Measurements from ENCODE around the gene LUC7L3. TPM values are rescaled to one million over a fixed set of nuclear protein-coding genes. Genes with fewer than 3 reads are reported as not detected.
A peak's percentile ranks its signal among the peaks of the same experiment; 100 is the strongest.

LUC7L3 gene, protein sequence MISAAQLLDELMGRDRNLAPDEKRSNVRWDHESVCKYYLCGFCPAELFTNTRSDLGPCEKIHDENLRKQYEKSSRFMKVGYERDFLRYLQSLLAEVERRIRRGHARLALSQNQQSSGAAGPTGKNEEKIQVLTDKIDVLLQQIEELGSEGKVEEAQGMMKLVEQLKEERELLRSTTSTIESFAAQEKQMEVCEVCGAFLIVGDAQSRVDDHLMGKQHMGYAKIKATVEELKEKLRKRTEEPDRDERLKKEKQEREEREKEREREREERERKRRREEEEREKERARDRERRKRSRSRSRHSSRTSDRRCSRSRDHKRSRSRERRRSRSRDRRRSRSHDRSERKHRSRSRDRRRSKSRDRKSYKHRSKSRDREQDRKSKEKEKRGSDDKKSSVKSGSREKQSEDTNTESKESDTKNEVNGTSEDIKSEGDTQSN
- 136 TPM for total RNA-seq (2021; ENCODE audit: unreplicated experiment)
- polyA plus RNA-seq (2012; ENCODE audit: insufficient read length), result 97.6 TPM
- Bru-seq, nascent RNA, result percentile 99 among the genes with signal in this experiment
- percentile 99 among the genes with signal in this experiment for BruChase-seq, experiment 1, labeled RNA remaining after a 2-hour chase
- BruChase-seq, experiment 2, labeled RNA remaining after a 6-hour chase, result percentile 97 among the genes with signal in this experiment
- long read RNA-seq, full-length matches to known transcripts, result 19 of 115 reads
- long read RNA-seq, partial matches to known transcripts, result 86 of 115 reads
- long read RNA-seq, other reads (novel, unspliced or antisense), result 10 of 115 reads

DNA sequence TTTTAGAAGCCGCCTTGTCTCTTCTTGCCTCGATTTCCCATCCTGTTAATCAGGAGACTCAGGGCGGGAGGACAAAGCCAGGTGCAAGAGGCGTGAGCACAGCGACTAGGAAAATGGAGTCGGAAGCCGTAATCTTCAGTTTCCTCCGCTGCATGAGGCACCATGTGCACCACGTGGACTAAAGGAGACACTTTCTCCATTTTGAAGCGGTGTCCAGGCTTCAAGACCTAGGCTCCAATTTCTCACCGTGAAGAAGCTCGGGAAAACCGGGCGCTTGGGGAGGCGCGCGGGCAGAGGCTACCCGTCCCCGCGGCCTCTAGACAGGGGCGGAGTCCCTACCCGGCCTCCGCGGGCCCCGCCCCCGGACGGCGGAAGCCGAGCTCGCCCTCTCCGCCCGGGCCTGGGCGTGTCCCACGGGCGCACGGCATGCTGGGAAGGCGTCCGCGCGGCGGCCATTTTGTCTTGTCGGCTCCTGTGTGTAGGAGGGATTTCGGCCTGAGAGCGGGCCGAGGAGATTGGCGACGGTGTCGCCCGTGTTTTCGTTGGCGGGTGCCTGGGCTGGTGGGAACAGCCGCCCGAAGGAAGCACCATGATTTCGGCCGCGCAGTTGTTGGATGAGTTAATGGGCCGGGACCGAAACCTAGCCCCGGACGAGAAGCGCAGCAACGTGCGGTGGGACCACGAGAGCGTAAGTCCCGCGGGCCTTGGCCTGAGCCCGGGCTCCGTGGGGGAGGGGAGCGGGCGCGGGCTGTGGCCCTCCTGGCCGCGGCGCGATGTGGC lies at the start of gene LUC7L3:
TSS of gene LUC7L3 (plus strand) at position 460 of the 780 bp plus-strand sequence. CDS start at position 590, 130 bp downstream.
- BruUV-seq (replicated peaks), result no TSS peak
- no peak for DNase-seq (ENCODE audit: low read depth, low spot score)
- ATAC-seq, result peak; percentile 98
- TF ChIP-seq, protein P1, sequence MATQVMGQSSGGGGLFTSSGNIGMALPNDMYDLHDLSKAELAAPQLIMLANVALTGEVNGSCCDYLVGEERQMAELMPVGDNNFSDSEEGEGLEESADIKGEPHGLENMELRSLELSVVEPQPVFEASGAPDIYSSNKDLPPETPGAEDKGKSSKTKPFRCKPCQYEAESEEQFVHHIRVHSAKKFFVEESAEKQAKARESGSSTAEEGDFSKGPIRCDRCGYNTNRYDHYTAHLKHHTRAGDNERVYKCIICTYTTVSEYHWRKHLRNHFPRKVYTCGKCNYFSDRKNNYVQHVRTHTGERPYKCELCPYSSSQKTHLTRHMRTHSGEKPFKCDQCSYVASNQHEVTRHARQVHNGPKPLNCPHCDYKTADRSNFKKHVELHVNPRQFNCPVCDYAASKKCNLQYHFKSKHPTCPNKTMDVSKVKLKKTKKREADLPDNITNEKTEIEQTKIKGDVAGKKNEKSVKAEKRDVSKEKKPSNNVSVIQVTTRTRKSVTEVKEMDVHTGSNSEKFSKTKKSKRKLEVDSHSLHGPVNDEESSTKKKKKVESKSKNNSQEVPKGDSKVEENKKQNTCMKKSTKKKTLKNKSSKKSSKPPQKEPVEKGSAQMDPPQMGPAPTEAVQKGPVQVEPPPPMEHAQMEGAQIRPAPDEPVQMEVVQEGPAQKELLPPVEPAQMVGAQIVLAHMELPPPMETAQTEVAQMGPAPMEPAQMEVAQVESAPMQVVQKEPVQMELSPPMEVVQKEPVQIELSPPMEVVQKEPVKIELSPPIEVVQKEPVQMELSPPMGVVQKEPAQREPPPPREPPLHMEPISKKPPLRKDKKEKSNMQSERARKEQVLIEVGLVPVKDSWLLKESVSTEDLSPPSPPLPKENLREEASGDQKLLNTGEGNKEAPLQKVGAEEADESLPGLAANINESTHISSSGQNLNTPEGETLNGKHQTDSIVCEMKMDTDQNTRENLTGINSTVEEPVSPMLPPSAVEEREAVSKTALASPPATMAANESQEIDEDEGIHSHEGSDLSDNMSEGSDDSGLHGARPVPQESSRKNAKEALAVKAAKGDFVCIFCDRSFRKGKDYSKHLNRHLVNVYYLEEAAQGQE (IDR thresholded peaks at IDR 0.05; ENCODE audit: insufficient read depth in 1 of 2, low read depth in 2 of 2, low read length in 1 of 2), result 0 out of 4 replicates have a peak, but pooled peaks of 1 of the 2 experiments have one; percentile 18
- TF ChIP-seq, protein P2, sequence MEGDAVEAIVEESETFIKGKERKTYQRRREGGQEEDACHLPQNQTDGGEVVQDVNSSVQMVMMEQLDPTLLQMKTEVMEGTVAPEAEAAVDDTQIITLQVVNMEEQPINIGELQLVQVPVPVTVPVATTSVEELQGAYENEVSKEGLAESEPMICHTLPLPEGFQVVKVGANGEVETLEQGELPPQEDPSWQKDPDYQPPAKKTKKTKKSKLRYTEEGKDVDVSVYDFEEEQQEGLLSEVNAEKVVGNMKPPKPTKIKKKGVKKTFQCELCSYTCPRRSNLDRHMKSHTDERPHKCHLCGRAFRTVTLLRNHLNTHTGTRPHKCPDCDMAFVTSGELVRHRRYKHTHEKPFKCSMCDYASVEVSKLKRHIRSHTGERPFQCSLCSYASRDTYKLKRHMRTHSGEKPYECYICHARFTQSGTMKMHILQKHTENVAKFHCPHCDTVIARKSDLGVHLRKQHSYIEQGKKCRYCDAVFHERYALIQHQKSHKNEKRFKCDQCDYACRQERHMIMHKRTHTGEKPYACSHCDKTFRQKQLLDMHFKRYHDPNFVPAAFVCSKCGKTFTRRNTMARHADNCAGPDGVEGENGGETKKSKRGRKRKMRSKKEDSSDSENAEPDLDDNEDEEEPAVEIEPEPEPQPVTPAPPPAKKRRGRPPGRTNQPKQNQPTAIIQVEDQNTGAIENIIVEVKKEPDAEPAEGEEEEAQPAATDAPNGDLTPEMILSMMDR (IDR thresholded peaks at IDR 0.05), result no peak
- peak; percentile 98 for TF ChIP-seq POLR2AphosphoS5 (IDR thresholded peaks at IDR 0.05; ENCODE audit: low read depth, low read length)
- TF ChIP-seq TCF7L2 (IDR thresholded peaks at IDR 0.05; ENCODE audit: low read depth, low read length), result peak; percentile 75; the same call in 1 of the 2 replicates
- TF ChIP-seq SIN3A (IDR thresholded peaks at IDR 0.05; ENCODE audit: borderline replicate concordance, insufficient read depth, low read depth, low read length), result no peak; the same call in 1 of the 2 replicates
- no peaks in the 10 kb centered on the region for H3K9me3 ChIP-seq (ENCODE audit: control insufficient read depth, insufficient read depth, low read depth, low read length)
- in situ Hi-C loops (cut with HindIII; ENCODE audit: low pct_unique_long_range_greater_than_20kb, low sequenced_read_pairs), result no loop called here
- peak within 1 kb of the TSS; percentile 90 to 98 for H3K4me3 ChIP-seq (ENCODE audit: low read depth in 2 of 2, low read length in 2 of 2)
- H3K27ac ChIP-seq (ENCODE audit: low read length), result peak within 1 kb of the TSS; percentile 85
- POLR2A ChIA-PET, result interaction anchor here (0.6 to 1.8 kb wide), 2 partner anchors 10 to 147 kb away, joined by 6 read pairs; partner anchors contain the start of gene TOB1
- peaks cover 15% of the 10 kb centered on the region; the same call in 1 of the 2 replicates for H3K36me3 ChIP-seq (ENCODE audit: control insufficient read depth, insufficient read depth, low read length)
- CTCF ChIA-PET, result interaction anchor here (1.0 kb wide), 1 partner anchor 12 kb away, joined by 3 read pairs; no protein-coding TSS in a partner anchor
- H3K4me1 ChIP-seq (ENCODE audit: control insufficient read depth, insufficient read depth, low read length), result peaks cover 25% of the 10 kb centered on the region
- H3K27me3 ChIP-seq (ENCODE audit: control insufficient read depth, insufficient read depth, low read length), result no peaks in the 10 kb centered on the region
- intact Hi-C loops (cut with micrococcal nuclease; ENCODE audit: unreplicated experiment), result no loop called here

DNA sequence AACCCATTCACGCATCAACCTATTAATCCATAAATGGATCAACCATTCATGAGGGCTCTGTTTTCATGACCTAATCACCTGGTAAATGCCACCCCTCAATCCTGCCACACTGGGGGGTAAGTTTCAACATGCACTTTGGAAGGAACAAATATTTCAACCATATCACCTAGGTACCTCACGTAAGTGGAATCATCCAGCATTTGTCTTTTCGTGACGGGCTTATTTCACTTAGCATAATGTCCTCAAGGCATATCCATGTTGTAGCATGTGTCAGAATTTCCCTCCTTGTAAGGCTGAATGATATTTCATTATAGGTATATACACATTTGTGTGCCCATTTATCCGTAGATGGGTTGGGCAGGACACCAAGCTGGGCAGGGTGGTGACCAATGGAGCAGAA lies 47.3 kb upstream of the LUC7L3 start:
- in situ Hi-C loops (cut with HindIII; ENCODE audit: low pct_unique_long_range_greater_than_20kb, low sequenced_read_pairs), result no loop called here
- intact Hi-C loops (cut with micrococcal nuclease; ENCODE audit: unreplicated experiment), result no loop called here
- Histone ChIP-seq H3K4me3 (ENCODE audit: low read depth in 2 of 2, low read length in 2 of 2) (no peak overlapping the region), H3K36me3 (ENCODE audit: control insufficient read depth, insufficient read depth, low read length) (no peaks in the 10 kb centered on the region), H3K27ac (ENCODE audit: low read length) (no peak overlapping the region), H3K27me3 (ENCODE audit: control insufficient read depth, insufficient read depth, low read length) (no peaks in the 10 kb centered on the region), H3K9me3 (ENCODE audit: control insufficient read depth, insufficient read depth, low read depth, low read length) (no peaks in the 10 kb centered on the region), H3K4me1 (ENCODE audit: control insufficient read depth, insufficient read depth, low read length) (peaks cover 19% of the 10 kb centered on the region)
- CTCF ChIA-PET, result no interaction called here
- no peak for ATAC-seq
- DNase-seq (ENCODE audit: low read depth, low spot score), result no peak
- BruUV-seq (replicated peaks), result no TSS peak
- POLR2A ChIA-PET, result no interaction called here
- TF ChIP-seq, protein P2 (IDR thresholded peaks at IDR 0.05), result no peak
- no peak for TF ChIP-seq POLR2AphosphoS5 (IDR thresholded peaks at IDR 0.05; ENCODE audit: low read depth, low read length)
- no peak for TF ChIP-seq SIN3A (IDR thresholded peaks at IDR 0.05; ENCODE audit: borderline replicate concordance, insufficient read depth, low read depth, low read length)
- TF ChIP-seq TCF7L2 (IDR thresholded peaks at IDR 0.05; ENCODE audit: low read depth, low read length), result no peak
- TF ChIP-seq, protein P1 (IDR thresholded peaks at IDR 0.05; ENCODE audit: insufficient read depth in 1 of 2, low read depth in 2 of 2, low read length in 1 of 2), result no peak

Data from Panc1 (cell line).